DMS153 treated with DMSO at 0.1 percent for 48 hours (cell line): ENCODE results near the gene OR10Z1.
A peak's percentile ranks its signal among the peaks of the same experiment; 100 is the strongest.

Source experiments
- DNase-seq: peaks from one replicate; lab custom pipeline; 2025; ENCODE audit not compliant: unreplicated experiment; lab: John Stamatoyannopoulos, UW

The OR10Z1 gene

DNA sequence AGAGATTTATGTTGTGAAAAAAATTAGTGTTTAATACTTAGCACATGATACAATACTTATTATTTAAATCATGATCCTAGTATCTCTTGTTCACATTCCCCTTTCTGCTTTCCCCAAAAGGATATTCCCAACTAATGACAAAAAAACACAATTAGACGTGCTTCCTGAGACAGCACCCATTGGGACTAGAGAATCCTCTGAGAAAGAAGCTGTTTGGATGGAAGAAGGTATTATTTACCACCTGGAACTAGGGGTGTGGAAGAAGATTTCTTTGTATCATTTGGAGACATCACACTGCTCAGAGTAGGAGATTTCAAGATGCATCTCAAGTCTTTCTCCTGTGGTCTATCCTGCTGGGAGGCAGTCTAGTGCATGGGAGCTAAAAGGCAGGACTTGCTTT, at the start of gene OR10Z1:
TSS of gene OR10Z1 (plus strand) at position 301 of the 400 bp plus-strand sequence. CDS start 1,171 bp downstream, outside the sequence.
- DNase-seq: no peak

DNA sequence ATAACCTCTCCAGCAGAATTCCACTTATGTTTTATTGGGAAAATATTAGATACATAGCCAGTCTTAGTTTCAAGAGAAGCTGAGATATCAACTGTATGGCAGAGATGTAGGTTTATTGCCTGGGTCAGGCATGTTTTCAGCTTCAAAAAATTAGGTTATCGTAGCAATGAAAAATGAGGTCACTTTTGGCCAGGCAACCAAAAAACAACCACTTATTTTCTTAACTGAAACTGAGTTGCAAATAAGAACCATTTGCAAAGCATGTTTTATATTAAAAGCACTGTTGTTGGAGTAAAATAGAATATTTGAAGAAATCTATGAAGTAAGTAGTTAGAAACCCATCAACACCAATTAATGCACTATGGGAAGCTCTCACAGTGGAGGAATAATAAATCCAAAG, 45.4 kb upstream of the OR10Z1 start:
- DNase-seq: no peak

- no peak for DNase-seq
Observed at GRCh38 chr1:158563853-158564252, 41.2 kb upstream of the OR10Z1 start.

DNA sequence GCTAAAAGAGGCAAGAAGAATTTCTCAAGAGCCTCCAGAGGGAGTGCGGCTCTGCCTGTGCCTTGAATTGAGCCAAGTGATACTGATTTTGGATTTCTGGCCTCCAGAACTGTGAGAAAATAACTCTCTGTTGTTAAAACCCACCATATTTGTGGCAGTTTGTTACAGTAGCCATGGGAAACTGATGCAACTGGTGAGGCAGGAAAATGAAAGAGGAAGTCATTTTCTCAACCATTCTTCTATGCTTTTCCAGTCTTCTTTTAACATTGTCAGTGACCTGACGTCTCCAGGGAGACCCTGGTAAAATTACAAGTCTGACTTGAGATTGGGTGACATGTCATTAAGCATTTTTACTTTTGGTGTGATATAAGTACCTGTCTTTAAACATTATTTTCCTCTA, 40.5 kb upstream of the OR10Z1 start:
- DNase-seq: no peak

DNA sequence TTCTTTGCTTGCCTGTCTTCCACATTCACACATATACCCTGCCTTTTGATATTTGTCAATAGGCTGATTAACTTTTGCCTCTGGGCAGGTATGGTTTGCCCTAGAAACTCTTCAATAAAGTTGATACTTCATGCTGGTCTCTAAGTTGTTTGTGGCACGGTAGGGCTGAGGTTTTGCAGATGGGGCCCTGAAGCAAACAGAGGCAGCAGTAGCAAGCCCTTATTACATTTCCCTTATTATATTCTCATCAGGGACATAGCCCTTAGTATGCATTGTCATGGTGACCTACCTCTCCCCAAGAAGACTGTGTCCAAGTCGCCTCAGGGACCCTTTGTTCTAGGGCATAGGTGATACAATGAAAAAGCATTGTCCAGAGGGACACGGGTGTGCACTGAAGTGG, 34.6 kb upstream of the OR10Z1 start, which contains the start of gene OR6P1:
TSS of gene OR6P1 (minus strand) at position 101 of the 400 bp plus-strand sequence. CDS start 6,976 bp downstream, outside the sequence.
- no peak for DNase-seq

GRCh38 chr1:158572226-158572625, 32.8 kb upstream of the OR10Z1 start:
- no peak for DNase-seq

DNA sequence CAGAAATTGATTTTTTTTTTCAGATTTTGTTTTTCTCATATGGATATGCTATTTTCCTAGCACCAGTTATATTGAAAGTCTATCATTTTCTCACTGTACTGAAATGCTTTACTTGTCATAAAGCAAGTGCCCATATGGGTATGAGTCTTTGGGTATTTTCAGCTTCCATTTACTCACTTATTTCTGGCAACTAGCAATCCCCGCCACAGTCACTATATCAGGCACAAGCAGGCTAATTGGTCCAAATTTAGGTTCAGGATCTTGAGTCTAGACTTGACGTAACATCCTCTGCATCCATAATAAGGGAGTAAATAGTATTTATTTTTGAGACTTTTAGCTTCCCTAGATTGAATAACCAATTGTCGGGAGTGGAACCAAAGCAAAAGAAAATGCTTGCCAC, 27.5 kb upstream of the OR10Z1 start:
- no peak for DNase-seq

- no peak for DNase-seq
Observed at GRCh38 chr1:158579733-158580132, 25.3 kb upstream of the OR10Z1 start, which contains the start of gene OR10X1. OR10X1 (minus strand) TSS chr1:158579899; CDS start chr1:158579899, 0 bp downstream.

DNA sequence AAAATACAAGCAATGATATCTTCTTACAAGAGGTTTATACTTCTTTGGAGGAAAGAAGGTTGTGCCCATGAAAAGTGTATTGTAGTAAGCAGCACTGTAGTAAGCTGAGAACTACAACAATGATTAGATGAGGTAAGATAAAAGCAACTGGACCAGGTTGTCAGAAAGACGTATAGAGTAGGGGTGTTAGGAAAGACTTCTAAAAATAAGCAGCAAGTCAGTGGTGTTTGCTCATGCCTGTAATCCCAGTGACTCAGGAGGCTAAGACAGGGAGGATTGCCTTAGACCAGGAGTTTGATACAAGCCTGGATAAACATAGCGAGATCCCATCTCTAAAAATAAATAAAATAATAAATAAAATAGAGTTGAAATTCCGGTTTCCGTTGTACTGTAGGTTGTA, 21.1 kb upstream of the OR10Z1 start:
- DNase-seq: no peak

DNA sequence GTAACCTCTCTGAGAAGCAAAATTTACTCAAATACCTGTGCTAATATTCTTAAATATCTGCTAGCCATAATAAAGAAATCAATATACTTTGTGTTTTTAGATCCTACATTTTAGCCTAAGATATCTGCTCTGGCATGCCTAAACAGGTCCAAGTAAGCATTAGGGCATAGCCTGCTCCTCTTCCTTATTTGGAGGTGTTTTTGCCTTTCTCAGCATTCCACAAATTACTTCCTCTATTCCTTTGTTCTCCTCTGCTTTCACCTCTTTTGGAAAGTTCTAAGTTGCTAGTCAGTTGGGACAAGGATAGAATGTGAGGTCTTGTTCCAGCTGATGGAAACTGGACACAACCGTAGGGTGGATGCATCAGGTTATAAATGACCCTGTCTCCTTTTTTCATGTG, 18.1 kb upstream of the OR10Z1 start:
- DNase-seq: no peak

GRCh38 chr1:158600735-158601134, 4.3 kb upstream of the OR10Z1 start:
- DNase-seq: no peak

GRCh38 chr1:158607296-158607695, 2.2 kb downstream of the OR10Z1 start:
- DNase-seq: no peak

DNA sequence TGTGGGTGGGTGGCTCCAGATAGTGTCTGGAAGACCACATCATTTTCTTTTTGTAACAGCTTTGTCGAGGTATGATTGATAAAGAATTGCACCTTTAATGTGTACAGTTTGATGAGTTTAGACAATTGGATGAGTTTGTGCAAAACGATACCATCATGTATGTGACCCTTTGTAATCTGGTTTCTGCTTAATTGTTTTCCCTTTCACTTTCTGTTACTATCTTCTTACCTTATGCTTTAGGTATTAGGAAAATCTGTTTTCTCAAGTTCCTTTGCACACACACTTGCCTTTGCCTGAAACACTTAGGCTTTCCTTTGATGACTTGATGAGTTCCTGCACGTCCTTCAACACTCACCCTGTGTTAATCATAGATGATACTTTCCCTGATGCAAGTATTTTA, 6.8 kb downstream of the OR10Z1 start:
- DNase-seq: no peak

- no peak for DNase-seq
Observed at GRCh38 chr1:158613764-158614163, 8.7 kb downstream of the OR10Z1 start.

GRCh38 chr1:158638146-158638545, 33.1 kb downstream of the OR10Z1 start:
- DNase-seq: no peak

GRCh38 chr1:158638904-158639303, 33.8 kb downstream of the OR10Z1 start:
- no peak for DNase-seq

GRCh38 chr1:158644449-158644848, 39.4 kb downstream of the OR10Z1 start:
- DNase-seq: no peak

GRCh38 chr1:158646465-158646864, 41.4 kb downstream of the OR10Z1 start:
- no peak for DNase-seq

DNA sequence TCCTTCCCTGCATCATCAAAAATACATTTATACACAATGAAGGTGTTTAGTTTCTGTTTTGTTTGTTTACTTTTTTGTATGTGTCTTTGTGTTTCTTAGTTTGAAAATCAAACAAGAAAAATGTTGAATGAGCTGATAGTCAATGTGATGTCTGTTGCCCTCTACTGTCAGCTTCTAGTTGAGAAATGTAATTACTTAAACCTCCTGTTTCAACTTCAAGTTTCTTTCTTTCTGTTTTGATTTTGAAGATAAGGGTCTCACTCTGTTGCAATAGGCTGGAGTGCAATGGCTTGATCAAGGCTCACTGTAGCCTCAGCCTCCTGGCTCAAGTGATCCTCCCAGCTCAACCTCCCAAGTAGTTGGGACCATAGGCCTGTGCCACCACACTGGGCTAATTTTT, 44.0 kb downstream of the OR10Z1 start:
- DNase-seq: no peak

- DNase-seq: no peak
Observed at GRCh38 chr1:158652721-158653334, 47.8 kb downstream of the OR10Z1 start.

DNA sequence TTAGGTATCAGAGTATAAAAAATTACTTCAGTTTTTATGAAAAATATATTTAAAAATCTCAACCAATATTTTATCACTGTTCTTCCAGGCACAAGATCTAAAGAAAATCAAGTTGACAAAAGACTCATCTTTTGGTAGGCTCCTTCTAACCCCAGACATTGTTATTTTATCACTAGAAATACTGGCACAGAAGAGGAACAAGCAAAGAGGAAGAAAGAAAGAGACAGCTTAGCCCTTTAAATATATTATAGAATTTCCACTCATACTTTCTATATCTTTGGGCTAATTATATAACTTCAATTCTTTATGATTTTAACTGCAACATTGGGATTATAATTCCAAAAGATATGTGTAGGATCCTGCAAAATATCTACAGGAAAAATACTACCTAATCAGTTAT, 49.0 kb downstream of the OR10Z1 start:
- no peak for DNase-seq

DNA sequence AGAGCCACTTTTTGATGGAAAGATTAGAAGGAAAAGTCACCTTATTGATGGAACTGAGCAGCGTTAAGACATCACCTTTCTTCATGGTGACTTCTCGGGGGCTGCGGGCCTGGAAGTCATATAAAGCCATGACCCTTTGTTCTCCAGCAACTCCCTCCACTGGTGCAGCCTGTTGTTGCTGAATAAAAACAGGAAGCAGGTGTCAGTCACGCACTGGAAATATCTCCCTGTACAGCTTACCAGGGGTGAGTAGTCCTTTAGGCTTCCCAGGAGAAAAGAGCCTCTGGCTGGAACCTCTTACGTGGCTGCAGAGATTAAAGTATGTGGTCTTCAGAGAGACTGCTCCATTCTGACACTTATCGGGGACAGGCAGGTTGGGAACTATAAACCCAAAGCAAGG, 49.5 kb downstream of the OR10Z1 start:
- DNase-seq: peak; percentile 82
